HEK293 (cell line): ENCODE results near the gene P2RY6.

Source experiments
- CTCF ChIA-PET: fragments of 350-600 bp; formaldehyde crosslinking; extraction: SDS; loops from one replicate; lab custom pipeline; 2021; ENCODE audit warnings: antibody characterized with exemption; lab: Yijun Ruan, JAX
- POLR2A ChIA-PET: fragments of 300-600 bp; formaldehyde crosslinking; extraction: SDS; loops from one replicate; lab custom pipeline; 2020; ENCODE audit warnings: antibody characterized with exemption, inconsistent platforms; lab: Yijun Ruan, JAX
- H3K27ac ChIP-seq: fragments of 200-500 bp; sonication (Bioruptor generic); 2 replicates; pipeline ENCODE4 v1.5.1; 2014; ENCODE audit warnings: low read depth, low read length, control low read depth, inconsistent platforms; ENCODE audit errors: extremely low read depth
- H3K36me3 ChIP-seq, 2 experiments: fragments of 200-500 bp in 1 of 2; sonication (Bioruptor generic) in 1 of 2; 1 replicate in 1 of 2; 2 replicates in 1 of 2; pipeline ENCODE4 v1.5.1; 2014 to 2017; ENCODE audit warnings: inconsistent platforms in 2 of 2, low read length in 2 of 2; ENCODE audit not compliant: control insufficient read depth in 2 of 2, insufficient read depth in 1 of 2
- H3K4me1 ChIP-seq: fragments of 200-500 bp; sonication (Bioruptor generic); 2 replicates; pipeline ENCODE4 v1.5.1; 2014; ENCODE audit warnings: mild to moderate bottlenecking, low read length, inconsistent platforms; ENCODE audit not compliant: control insufficient read depth, insufficient read depth
- H3K4me3 ChIP-seq: 2 replicates; pipeline ENCODE4 v1.5.1; 2011; ENCODE audit warnings: low read depth, mild to moderate bottlenecking, control low read depth, low read length, moderate library complexity
- H3K9me3 ChIP-seq: fragments of 200-500 bp; sonication (Bioruptor generic); 2 replicates; pipeline ENCODE4 v1.5.1; 2014; ENCODE audit warnings: low read depth, low read length, inconsistent platforms; ENCODE audit not compliant: control insufficient read depth, insufficient read depth
- ATF2 ChIP-seq: fragments of 450-650 bp; formaldehyde crosslinking; IDR thresholded peaks from 2 replicates; pipeline ENCODE4 v1.5.1; 2016; ENCODE audit warnings: missing biosample characterization, missing genetic modification characterization, low read depth
- GLI2 ChIP-seq: fragments of 450-650 bp; formaldehyde crosslinking; IDR thresholded peaks from 2 replicates; pipeline ENCODE4; 2017; ENCODE audit warnings: missing biosample characterization, missing genetic modification characterization, low read depth, borderline replicate concordance
- GLIS1 ChIP-seq: fragments of 450-650 bp; formaldehyde crosslinking; IDR thresholded peaks from 2 replicates; pipeline ENCODE4 v1.5.1; 2016; ENCODE audit warnings: missing biosample characterization, missing genetic modification characterization
- PRDM10 ChIP-seq: fragments of 450-650 bp; formaldehyde crosslinking; IDR thresholded peaks from 2 replicates; pipeline ENCODE4 v1.5.1; 2016; ENCODE audit warnings: missing biosample characterization, missing genetic modification characterization
- PRDM2 ChIP-seq: fragments of 450-650 bp; formaldehyde crosslinking; IDR thresholded peaks from 2 replicates; pipeline ENCODE4 v1.5.1; 2016; ENCODE audit warnings: missing biosample characterization, missing genetic modification characterization, borderline replicate concordance
- ZBTB44 ChIP-seq: fragments of 450-650 bp; IDR thresholded peaks from 2 replicates; pipeline ENCODE4 v1.5.1; 2018; ENCODE audit warnings: missing biosample characterization, mild to moderate bottlenecking, missing genetic modification characterization
- ZBTB48 ChIP-seq: fragments of 450-650 bp; formaldehyde crosslinking; IDR thresholded peaks from 2 replicates; pipeline ENCODE4 v1.5.1; 2016; ENCODE audit warnings: missing biosample characterization, missing genetic modification characterization
- ZNF155 ChIP-seq: fragments of 450-650 bp; formaldehyde crosslinking; IDR thresholded peaks from 2 replicates; pipeline ENCODE4 v1.5.1; 2016; ENCODE audit warnings: missing biosample characterization, missing genetic modification characterization
- ZNF16 ChIP-seq: fragments of 450-650 bp; formaldehyde crosslinking; IDR thresholded peaks from 2 replicates; pipeline ENCODE4 v1.5.1; 2016; ENCODE audit warnings: low read depth, missing biosample characterization, missing genetic modification characterization
- ZNF239 ChIP-seq: fragments of 450-650 bp; formaldehyde crosslinking; IDR thresholded peaks from 2 replicates; pipeline ENCODE4 v1.5.1; 2016; ENCODE audit warnings: missing biosample characterization, missing genetic modification characterization
- ZNF292 ChIP-seq: fragments of 450-650 bp; formaldehyde crosslinking; IDR thresholded peaks from 2 replicates; pipeline ENCODE4 v1.5.1; 2016; ENCODE audit warnings: low read depth, missing biosample characterization, missing genetic modification characterization, borderline replicate concordance
- ZNF558 ChIP-seq: fragments of 450-650 bp; formaldehyde crosslinking; IDR thresholded peaks from 2 replicates; pipeline ENCODE4 v1.5.1; 2016; ENCODE audit warnings: missing biosample characterization, missing genetic modification characterization
- ZNF777 ChIP-seq: fragments of 450-650 bp; formaldehyde crosslinking; IDR thresholded peaks from 2 replicates; pipeline ENCODE4 v1.5.1; 2017; ENCODE audit warnings: missing biosample characterization, missing genetic modification characterization, borderline replicate concordance

The P2RY6 gene

GRCh38 chr11:73226297-73227006 is 45.7 kb upstream of the P2RY6 start:
- Histone ChIP-seq H3K9me3 (no peaks in the 10 kb centered on the region), H3K36me3 (no peaks in the 10 kb centered on the region), H3K27ac (no peak overlapping the region), H3K4me3 (no peak overlapping the region), H3K4me1 (no peaks in the 10 kb centered on the region)
- ChIA-PET CTCF (interaction anchor here (0.5 to 1.7 kb wide), 5 partner anchors 11 to 434 kb away, joined by 3 to 6 read pairs (median 3); partner anchors contain the start of gene STARD10), POLR2A (no interaction called here)
- no peak for TF ChIP-seq PRDM10 (tag by site-specific recombination)

GRCh38 chr11:73227571-73228211 is 44.4 kb upstream of the P2RY6 start:
- Histone ChIP-seq H3K27ac (no peak overlapping the region), H3K36me3 (no peaks in the 10 kb centered on the region), H3K4me1 (no peaks in the 10 kb centered on the region), H3K4me3 (no peak overlapping the region), H3K9me3 (no peaks in the 10 kb centered on the region)
- no peak for TF ChIP-seq ZNF777
- no peak for TF ChIP-seq GLI2 (tag by site-specific recombination)
- TF ChIP-seq ZBTB44: no peak
- no peak for TF ChIP-seq ZNF239 (tag by site-specific recombination)
- no peak for TF ChIP-seq ZNF558 (tag by site-specific recombination)
- TF ChIP-seq GLIS1 (tag by site-specific recombination): no peak
- TF ChIP-seq ZNF16 (tag by site-specific recombination): no peak
- TF ChIP-seq ZNF292 (tag by site-specific recombination): no peak
- TF ChIP-seq ZNF155 (tag by site-specific recombination): no peak
- TF ChIP-seq PRDM2: no peak
- TF ChIP-seq ZBTB48 (tag by site-specific recombination): no peak
- no peak for TF ChIP-seq ATF2
- CTCF ChIA-PET: interaction anchor here (0.9 to 1.7 kb wide), 3 partner anchors 10 to 49 kb away, joined by 3 to 6 read pairs (median 6); no protein-coding TSS in a partner anchor
- POLR2A ChIA-PET: no interaction called here
